Measurements from ENCODE around the gene SDF4.

DNA sequence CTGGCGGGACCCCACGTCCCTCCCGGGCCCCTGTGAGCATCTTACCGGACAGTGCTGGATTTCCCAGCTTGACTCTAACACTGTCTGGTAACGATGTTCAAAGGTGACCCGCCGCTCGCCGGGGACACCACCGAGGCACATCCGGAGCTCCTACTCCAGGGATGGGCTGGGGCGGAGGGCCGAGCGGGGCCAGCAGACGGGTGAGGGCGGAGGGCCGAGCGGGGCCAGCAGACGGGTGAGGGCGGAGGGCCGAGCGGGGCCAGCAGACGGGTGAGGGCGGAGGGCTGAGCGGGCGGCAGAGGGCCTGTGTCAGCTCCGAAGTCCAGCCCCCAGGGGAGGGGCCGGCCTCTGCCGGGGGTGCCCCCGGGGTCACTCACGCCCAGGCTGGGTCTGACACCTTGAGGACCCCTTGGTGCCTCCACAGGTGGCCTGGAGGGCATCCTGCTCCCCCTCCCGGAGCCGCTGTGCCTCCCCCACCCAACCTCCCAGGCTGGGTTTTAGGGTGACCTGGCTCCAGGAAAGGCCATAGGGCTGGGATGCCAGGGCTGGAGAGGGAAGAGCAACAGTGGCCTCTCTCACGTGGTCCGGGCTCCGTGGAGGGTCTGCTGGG lies 63.9 kb downstream of the SDF4 start:
- TF ChIP-seq EZH2phosphoT487 (IDR thresholded peaks at IDR 0.05; ENCODE audit: insufficient read depth, low read depth) (no peak), EZH2 (IDR thresholded peaks at IDR 0.05; ENCODE audit: insufficient read depth, poor library complexity, severe bottlenecking) (no peak)

All from GM23248 (cell line).